Fibroblast of skin of left biceps (primary cell): ENCODE results near the gene OR13J1.
"Not testable (repeated sequence)": the region's sequence is repeated elsewhere in the genome, so short reads cannot be mapped to it uniquely, and the experiment has no call there.

Experiments
- DNase-seq, 2 experiments: peaks; one replicate each; pipeline ENCODE4 v3.0.0-alpha.2; 2013; ENCODE audit warnings: low read depth in 2 of 2

Gene OR13J1

DNA sequence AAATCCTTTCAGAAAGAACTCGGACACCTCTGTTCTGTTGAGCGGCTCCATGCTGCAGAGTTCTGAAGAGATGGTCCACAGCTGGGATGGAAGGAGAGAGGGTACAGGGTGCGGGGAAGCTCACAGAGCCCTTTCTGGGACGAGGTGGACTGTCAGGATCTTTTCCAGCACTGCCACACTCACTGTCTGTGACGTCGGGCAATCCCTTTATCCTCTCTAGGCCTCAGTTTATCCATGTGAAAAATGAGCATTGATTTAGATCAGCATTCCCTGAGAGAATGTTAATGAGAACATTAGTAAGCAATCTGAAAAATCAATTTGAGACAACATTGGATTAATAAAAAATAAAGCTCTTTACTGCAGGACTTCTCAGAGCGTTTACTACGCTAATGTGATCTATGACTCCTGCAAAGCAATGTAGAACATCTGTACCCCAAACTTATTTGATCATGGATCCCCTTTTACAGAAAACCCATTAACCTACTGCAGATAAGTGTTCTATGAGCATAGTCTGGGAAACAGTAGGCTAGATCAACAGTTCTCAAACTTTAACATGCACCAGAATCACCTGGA is at the start of gene OR13J1:
OR13J1 (minus strand) TSS at position 51 of the 573 bp plus-strand sequence; CDS start at position 51, 0 bp downstream.
- no peak for DNase-seq

- no peak for DNase-seq
Measured at GRCh38 chr9:35919212-35920008, 49.2 kb upstream of the OR13J1 start.

DNA sequence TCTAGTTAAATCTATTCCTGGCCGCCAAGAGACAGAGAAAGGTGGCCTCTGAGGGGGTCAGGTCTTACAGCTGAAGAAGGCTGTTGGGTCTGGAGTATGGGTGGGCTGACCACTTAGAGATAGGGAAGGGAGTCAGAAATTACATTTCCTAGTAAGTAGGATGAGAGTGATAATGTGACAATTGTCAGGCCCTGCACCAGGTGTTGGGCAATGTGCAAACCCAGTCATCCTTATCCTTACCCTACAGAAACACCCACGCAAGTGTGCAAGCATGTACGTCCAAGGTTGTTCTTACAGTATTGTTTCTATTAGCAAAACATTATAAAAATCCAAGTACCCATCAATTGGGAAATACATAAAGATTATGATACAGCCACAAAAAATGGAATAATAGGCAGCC is 48.6 kb upstream of the OR13J1 start:
- DNase-seq = no peak

- DNase-seq = no peak
Measured at GRCh38 chr9:35917261-35917660, 47.1 kb upstream of the OR13J1 start.

DNA sequence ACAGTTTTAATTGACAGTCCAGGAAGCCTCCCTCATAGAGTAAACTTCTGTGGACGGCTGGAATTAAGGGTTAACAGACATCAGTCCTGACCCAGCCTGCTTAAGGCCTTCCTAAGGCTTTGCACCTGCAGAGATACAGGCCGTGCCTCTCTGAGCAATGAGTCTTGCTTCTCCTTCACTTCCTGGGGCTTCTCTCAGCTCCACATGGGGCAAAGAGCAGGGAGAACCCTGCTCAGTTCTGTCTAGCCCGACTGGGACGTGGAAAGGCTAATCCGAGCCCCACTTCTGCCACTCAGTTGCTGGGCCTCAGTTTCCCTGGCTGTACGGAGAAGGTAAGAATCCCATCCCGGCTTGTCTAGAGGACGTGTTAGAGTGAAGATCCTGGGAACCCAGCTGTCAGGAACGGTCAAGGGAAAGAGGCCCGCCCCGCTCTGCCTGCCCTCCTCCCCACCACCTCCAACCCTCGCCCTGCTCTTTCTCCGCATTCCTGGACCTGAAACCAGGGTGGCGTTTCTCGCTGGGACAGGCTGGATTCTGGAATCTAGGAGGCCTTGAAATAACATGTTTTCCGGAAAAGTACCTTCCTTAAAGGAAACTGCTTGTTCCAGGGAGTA is 45.6 kb upstream of the OR13J1 start:
- no peak for DNase-seq

DNA sequence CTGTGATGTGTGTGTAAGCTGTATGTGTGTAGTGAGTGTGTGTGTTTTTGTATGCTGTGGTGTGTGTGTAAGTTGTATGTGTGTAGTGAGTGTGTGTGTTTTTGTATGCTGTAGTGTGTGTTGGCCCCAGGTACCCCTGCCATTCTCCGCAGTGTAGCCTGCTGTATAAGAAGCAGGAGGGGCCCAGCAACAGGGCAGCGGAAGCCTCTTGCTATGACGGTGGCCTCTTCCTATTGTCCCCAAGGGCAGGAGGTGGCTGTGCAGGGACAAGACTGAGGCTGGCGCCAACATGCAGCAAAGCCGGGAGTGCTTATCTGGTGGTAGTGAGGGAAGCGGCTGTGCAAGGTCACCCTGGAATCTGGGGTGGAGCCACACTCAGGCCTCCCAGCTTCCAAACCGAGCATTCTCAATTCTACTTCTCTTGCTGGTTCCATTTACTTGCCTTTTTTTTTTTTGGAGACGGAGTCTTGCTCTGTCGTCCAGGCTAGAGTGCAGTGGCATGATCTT is 44.2 kb upstream of the OR13J1 start:
- no peak for DNase-seq

DNA sequence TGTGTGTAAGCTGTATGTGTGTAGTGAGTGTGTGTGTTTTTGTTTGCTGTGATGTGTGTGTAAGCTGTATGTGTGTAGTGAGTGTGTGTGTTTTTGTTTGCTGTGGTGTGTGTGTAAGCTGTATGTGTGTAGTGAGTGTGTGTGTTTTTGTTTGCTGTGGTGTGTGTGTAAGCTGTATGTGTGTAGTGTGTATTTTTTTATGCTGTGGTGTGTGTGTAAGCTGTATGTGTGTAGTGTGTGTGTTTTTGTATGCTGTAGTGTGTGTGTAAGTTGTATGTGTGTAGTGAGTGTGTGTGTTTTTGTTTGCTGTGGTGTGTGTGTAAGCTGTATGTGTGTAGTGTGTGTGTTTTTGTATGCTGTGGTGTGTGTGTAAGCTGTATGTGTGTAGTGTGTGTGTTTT is 43.2 kb upstream of the OR13J1 start:
- DNase-seq = not testable (repeated sequence)

DNA sequence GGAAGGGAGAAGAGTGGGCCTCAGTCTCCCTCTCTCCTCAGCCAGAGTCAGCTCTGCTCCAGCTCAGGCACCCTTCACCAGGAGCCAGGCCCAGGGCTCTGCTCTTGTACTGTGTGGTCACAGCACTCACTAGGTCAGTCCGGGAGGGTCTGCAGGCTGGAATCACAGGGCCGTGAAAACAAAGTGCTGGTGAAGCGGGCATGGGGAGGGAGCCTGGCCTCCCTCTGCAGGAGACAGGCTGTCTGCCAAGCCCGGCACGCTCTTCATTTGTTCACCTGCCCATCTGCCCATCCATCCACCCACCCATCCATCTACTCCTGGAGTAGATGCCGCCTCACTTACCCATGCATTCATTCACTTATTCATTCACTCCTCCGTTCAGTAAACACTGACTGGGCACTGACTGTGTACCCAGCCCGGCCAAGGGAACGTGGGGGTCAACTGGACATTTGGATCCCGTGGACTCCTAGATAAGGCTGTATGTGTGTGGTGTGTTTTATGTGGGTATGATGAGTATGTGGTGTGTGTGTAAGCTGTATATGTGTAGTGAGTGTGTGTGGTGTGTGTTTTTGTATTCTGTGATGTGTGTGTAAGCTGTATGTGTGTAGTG is 42.7 kb upstream of the OR13J1 start:
- DNase-seq = no peak

DNA sequence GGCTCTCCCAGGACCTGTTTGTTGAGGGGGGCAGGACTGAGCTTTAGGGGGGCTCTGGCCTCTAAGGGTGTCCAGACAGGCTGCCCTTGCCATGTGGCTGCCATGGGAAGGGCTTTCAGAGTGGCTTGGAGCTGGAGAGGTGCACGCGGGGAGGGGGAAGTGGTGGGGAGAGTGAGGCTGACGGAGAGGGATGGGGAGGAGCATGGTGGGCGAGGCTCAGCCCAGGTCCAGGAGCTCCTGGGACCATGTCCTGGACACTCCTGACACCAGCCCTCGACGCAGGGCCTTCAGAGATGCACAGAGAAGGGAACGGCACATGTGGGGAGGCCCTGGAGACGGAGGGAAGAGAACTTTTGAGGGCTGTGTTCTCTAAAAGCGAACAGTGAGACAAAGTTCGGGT is 41.5 kb upstream of the OR13J1 start:
- no peak for DNase-seq

GRCh38 chr9:35910613-35911359 is 40.6 kb upstream of the OR13J1 start:
- no peak for DNase-seq

DNA sequence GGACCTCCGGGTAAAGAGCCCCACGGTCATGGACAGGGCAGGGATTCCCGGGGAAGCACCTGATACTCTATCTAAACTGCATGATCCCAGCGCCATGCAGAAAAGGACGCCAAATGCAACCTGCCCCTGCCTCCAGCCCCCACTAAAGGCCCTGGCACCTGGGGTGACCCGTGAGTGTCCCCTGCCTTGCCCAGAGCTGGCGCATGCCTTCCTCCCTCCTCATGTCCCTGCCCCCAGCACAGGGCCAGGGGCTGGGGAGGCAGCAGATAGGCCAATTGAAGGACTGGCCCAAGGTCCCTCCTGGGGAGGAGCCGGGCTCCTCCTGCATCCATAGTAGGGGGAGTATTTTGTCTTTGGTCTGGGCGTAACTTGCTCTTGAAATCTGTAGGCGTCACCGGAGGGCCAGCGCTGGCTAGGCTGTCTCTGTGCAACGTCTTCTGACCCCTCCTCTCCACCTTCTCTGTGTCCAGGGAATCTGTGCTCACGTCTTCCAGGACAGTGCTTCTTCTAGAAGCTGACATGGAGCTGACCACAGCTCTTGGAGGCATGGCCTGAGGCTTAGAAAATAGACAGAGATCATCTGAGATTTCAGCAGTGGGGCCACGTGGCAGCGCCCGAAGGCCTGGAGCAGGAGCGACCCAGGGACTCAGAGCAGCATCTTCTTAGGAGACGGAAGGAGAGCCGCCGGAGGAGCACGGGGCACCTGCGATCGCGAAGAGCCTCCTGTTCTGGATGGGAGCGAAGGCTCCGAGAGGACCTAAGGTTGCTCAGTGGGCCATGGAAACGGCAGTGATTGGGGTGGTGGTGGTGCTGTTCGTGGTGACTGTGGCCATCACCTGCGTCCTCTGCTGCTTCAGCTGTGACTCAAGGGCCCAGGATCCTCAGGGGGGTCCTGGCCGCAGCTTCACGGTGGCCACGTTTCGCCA is 39.7 kb upstream of the OR13J1 start:
- no peak for DNase-seq

GRCh38 chr9:35909274-35909673 is 39.1 kb upstream of the OR13J1 start, which contains the start of gene SPAAR:
Gene SPAAR (plus strand): TSS chr9:35909490. CDS start chr9:35910464, 974 bp downstream.
- no peak for DNase-seq

- no peak for DNase-seq
Measured at GRCh38 chr9:35908504-35909125, 38.4 kb upstream of the OR13J1 start.

GRCh38 chr9:35907711-35908503 is 37.7 kb upstream of the OR13J1 start:
- DNase-seq = peak; percentile 89 to 91

DNA sequence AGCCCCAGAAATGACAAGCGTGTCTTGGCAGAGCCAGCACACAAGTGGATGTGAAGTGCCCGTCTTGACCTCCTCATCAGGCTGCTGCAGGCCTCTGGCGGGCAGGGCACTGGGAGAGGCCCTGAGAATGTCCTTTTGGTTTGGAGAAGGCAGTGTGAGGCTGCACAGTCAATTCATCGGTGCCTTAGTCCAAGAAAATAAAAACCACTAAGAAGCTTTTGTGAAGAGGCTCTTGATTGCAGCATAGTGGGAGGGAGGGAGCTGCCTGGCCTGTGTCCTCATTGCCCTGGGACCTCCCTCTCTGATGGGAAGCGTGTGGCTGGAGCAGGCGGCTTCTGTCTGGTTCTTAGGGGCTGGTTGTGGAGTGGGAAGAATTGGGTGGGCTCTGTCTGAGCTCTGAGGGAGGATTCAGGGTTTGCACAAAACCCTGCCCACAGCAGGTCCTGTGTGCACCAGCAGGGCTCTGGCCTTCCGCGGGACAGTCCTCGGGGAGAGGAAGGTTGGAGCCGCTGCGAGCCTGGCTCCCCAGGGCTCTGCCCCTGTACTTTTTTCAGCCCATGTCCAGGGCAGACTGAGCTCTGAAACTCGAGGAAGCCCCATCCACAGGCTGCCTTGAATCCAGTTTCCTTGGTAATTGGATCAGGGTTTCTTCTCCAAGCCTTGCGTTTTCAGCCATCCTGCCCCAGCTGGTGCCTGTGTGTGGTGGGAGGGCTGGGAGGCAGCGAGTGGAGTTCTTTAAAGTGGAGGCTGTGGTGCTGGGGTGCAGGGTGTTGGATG is 36.9 kb upstream of the OR13J1 start:
- peak in 1 of 2 experiments; percentile 44 for DNase-seq

DNA sequence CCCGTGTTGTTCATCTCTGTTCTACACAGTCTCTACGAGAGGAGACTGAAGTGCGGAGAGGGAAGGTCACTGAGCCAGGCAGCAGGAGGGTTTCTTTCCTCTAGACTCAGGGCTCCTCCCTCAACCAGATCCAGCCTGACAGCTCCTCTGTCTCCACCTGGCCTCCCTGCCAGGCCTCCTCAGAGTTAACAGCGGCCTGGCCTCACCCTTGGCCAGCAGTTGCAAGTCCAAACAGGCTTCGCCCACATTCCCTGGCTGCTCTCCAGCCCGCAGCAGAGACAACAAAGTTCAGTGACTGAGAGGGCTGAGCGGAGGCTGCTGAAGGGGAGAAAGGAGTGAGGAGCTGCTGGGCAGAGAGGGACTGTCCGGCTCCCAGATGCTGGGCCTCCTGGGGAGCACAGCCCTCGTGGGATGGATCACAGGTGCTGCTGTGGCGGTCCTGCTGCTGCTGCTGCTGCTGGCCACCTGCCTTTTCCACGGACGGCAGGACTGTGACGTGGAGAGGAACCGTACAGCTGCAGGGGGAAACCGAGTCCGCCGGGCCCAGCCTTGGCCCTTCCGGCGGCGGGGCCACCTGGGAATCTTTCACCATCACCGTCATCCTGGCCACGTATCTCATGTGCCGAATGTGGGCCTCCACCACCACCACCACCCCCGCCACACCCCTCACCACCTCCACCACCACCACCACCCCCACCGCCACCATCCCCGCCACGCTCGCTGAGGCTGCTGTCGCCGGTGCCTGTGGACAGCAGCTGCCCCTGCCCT is 35.9 kb upstream of the OR13J1 start, which contains the start of gene HRCT1:
HRCT1 (plus strand) TSS at position 291 of the 768 bp plus-strand sequence; CDS start at position 377, 86 bp downstream.
- peak; percentile 74 to 75 for DNase-seq

GRCh38 chr9:35905051-35905781 is 35.0 kb upstream of the OR13J1 start:
- DNase-seq = no peak
